ENCODE measurements around the gene PGA3.
"Not testable (repeated sequence)": the region's sequence is repeated elsewhere in the genome, so short reads cannot be mapped to it uniquely, and the experiment has no call there.

Gene PGA3

GRCh38 chr11:61168800-61169199 is 34.5 kb upstream of the PGA3 start:
- no peak for DNase-seq (ENCODE audit: low read depth, low spot score)
- no peak overlapping the region for H3K27ac ChIP-seq

GRCh38 chr11:61170566-61170965 is 32.7 kb upstream of the PGA3 start:
- no peak for DNase-seq (ENCODE audit: low read depth, low spot score)
- no peak overlapping the region for H3K27ac ChIP-seq

GRCh38 chr11:61171907-61172306 is 31.4 kb upstream of the PGA3 start:
- no peak for DNase-seq (ENCODE audit: low read depth, low spot score)
- no peak overlapping the region for H3K27ac ChIP-seq

- no peak for DNase-seq (ENCODE audit: low read depth, low spot score)
- H3K27ac ChIP-seq: no peak overlapping the region
Observed at GRCh38 chr11:61172356-61172755, 31.0 kb upstream of the PGA3 start.

GRCh38 chr11:61172888-61173287 is 30.4 kb upstream of the PGA3 start:
- DNase-seq (ENCODE audit: low read depth, low spot score): no peak
- no peak overlapping the region for H3K27ac ChIP-seq

- DNase-seq (ENCODE audit: low read depth, low spot score): no peak
- H3K27ac ChIP-seq: no peak overlapping the region
Observed at GRCh38 chr11:61173456-61173855, 29.9 kb upstream of the PGA3 start.

GRCh38 chr11:61174273-61174672 is 29.0 kb upstream of the PGA3 start:
- DNase-seq (ENCODE audit: low read depth, low spot score): no peak
- H3K27ac ChIP-seq: no peak overlapping the region

- no peak for DNase-seq (ENCODE audit: low read depth, low spot score)
- no peak overlapping the region for H3K27ac ChIP-seq
Observed at GRCh38 chr11:61174949-61175348, 28.4 kb upstream of the PGA3 start.

GRCh38 chr11:61176446-61176845 is 26.9 kb upstream of the PGA3 start:
- H3K27ac ChIP-seq: no peak overlapping the region
- no peak for DNase-seq (ENCODE audit: low read depth, low spot score)

- H3K27ac ChIP-seq: not testable (repeated sequence)
Observed at GRCh38 chr11:61180205-61180604, 23.1 kb upstream of the PGA3 start.

GRCh38 chr11:61181489-61181888 is 21.8 kb upstream of the PGA3 start:
- DNase-seq (ENCODE audit: low read depth, low spot score): no peak
- H3K27ac ChIP-seq: no peak overlapping the region

More at GRCh38 chr11:61180205-61180604, 23.1 kb upstream of the PGA3 start:
- not testable (repeated sequence) for DNase-seq (ENCODE audit: low read depth, low spot score)

- no peak for DNase-seq (ENCODE audit: low read depth, low spot score)
- no peak overlapping the region for H3K27ac ChIP-seq
Observed at GRCh38 chr11:61183645-61184044, 19.7 kb upstream of the PGA3 start.

GRCh38 chr11:61186504-61186903 is 16.8 kb upstream of the PGA3 start:
- H3K27ac ChIP-seq: no peak overlapping the region
- DNase-seq (ENCODE audit: low read depth, low spot score): no peak

GRCh38 chr11:61187505-61188130 is 15.7 kb upstream of the PGA3 start:
- DNase-seq (ENCODE audit: low read depth, low spot score): no peak
- H3K27ac ChIP-seq: no peak overlapping the region

GRCh38 chr11:61189933-61190332 is 13.4 kb upstream of the PGA3 start:
- H3K27ac ChIP-seq: no peak overlapping the region

GRCh38 chr11:61193596-61193995 is 9.7 kb upstream of the PGA3 start:
- H3K27ac ChIP-seq: no peak overlapping the region
- no peak for DNase-seq (ENCODE audit: low read depth, low spot score)

More at GRCh38 chr11:61189933-61190332, 13.4 kb upstream of the PGA3 start:
- DNase-seq (ENCODE audit: low read depth, low spot score): no peak

GRCh38 chr11:61194169-61194671 is 9.1 kb upstream of the PGA3 start:
- DNase-seq (ENCODE audit: low read depth, low spot score): no peak
- H3K27ac ChIP-seq: no peak overlapping the region

- no peak for DNase-seq (ENCODE audit: low read depth, low spot score)
- no peak overlapping the region for H3K27ac ChIP-seq
Observed at GRCh38 chr11:61194981-61195695, 8.2 kb upstream of the PGA3 start.

- DNase-seq (ENCODE audit: low read depth, low spot score): no peak
- H3K27ac ChIP-seq: no peak overlapping the region
Observed at GRCh38 chr11:61195719-61196118, 7.6 kb upstream of the PGA3 start.

- no peak for DNase-seq (ENCODE audit: low read depth, low spot score)
- H3K27ac ChIP-seq: no peak overlapping the region
Observed at GRCh38 chr11:61198361-61198760, 5.0 kb upstream of the PGA3 start.

- no peak for DNase-seq (ENCODE audit: low read depth, low spot score)
- H3K27ac ChIP-seq: no peak overlapping the region
Observed at GRCh38 chr11:61198948-61199523, 4.3 kb upstream of the PGA3 start.

All from epithelial cell of prostate (primary cell).